HG03575 (cell line): ENCODE data around the gene UBE2M.
"Not testable (repeated sequence)": the region's sequence is repeated elsewhere in the genome, so short reads cannot be mapped to it uniquely, and the experiment has no call there.

Source experiments
- ATAC-seq: cut with Tn5 transposase; IDR thresholded peaks from one replicate; pipeline ENCODE4 v1.9.1; 2021; ENCODE audit not compliant: unreplicated experiment, insufficient number of reproducible peaks, low FRiP score; ENCODE audit errors: extremely low read depth

The UBE2M gene

GRCh38 chr19:58545286-58546018 lies 13.0 kb downstream of the UBE2M start:
- no peak for ATAC-seq

- peak; percentile 11 for ATAC-seq
Observed at GRCh38 chr19:58544591-58545285, 13.7 kb downstream of the UBE2M start.

- peak; percentile 73 for ATAC-seq
Observed at GRCh38 chr19:58543826-58544590, 14.4 kb downstream of the UBE2M start, which contains the start of gene TRIM28. Gene TRIM28 (plus strand): TSS chr19:58544064. CDS start chr19:58544758, 694 bp downstream.

- ATAC-seq: not testable (repeated sequence)
Observed at GRCh38 chr19:58542641-58543372, 15.6 kb downstream of the UBE2M start.

- ATAC-seq: not testable (repeated sequence)
Observed at GRCh38 chr19:58539169-58539559, 19.2 kb downstream of the UBE2M start.

GRCh38 chr19:58538257-58539168 lies 19.9 kb downstream of the UBE2M start:
- ATAC-seq: no peak

- ATAC-seq: no peak
Observed at GRCh38 chr19:58536852-58537798, 21.3 kb downstream of the UBE2M start.

- ATAC-seq: no peak
Observed at GRCh38 chr19:58535857-58536256, 22.6 kb downstream of the UBE2M start.

GRCh38 chr19:58531034-58531840 lies 27.2 kb downstream of the UBE2M start:
- no peak for ATAC-seq

GRCh38 chr19:58529405-58529804 lies 29.0 kb downstream of the UBE2M start:
- ATAC-seq: no peak

GRCh38 chr19:58522709-58523108 lies 35.7 kb downstream of the UBE2M start:
- no peak for ATAC-seq

GRCh38 chr19:58521651-58522050 lies 36.8 kb downstream of the UBE2M start:
- ATAC-seq: no peak

- ATAC-seq: no peak
Observed at GRCh38 chr19:58520257-58520599, 38.2 kb downstream of the UBE2M start.

- ATAC-seq: peak; percentile 60
Observed at GRCh38 chr19:58519355-58520256, 38.8 kb downstream of the UBE2M start, which contains the start of gene ZBTB45. Gene ZBTB45 (minus strand): TSS chr19:58519810. CDS start chr19:58517673, 2,137 bp downstream.

GRCh38 chr19:58519087-58519354 lies 39.4 kb downstream of the UBE2M start:
- ATAC-seq: no peak
